Panc1 (cell line): ENCODE measurements around the gene NUP210.

ENCODE experiments used
- CTCF ChIP-seq: fragments of 450-650 bp; IDR thresholded peaks from 2 replicates; pipeline ENCODE4 v1.5.1; 2017; ENCODE audit warnings: mild to moderate bottlenecking
- REST ChIP-seq, 2 experiments: IDR thresholded peaks; 2 replicates each; pipeline ENCODE4 v1.6.1; 2011 to 2012; ENCODE audit warnings: low read depth in 2 of 2, control low read depth in 1 of 2, low read length in 1 of 2, mild to moderate bottlenecking in 1 of 2, moderate library complexity in 1 of 2; ENCODE audit not compliant: insufficient read depth in 1 of 2
- SIN3A ChIP-seq: IDR thresholded peaks from 2 replicates; pipeline ENCODE4 v1.6.1; 2012; ENCODE audit warnings: low read depth, mild to moderate bottlenecking, low read length, moderate library complexity, borderline replicate concordance; ENCODE audit not compliant: insufficient read depth
- TCF7L2 ChIP-seq: IDR thresholded peaks from 2 replicates; pipeline ENCODE4 v1.6.1; 2011; ENCODE audit warnings: mild to moderate bottlenecking, low read depth, low read length, inconsistent platforms

GRCh38 chr3:13425689-13426088 is 5.6 kb upstream of the NUP210 start:
- TF ChIP-seq CTCF (no peak), REST (IDR thresholded peaks at IDR 0.05; ENCODE audit: insufficient read depth in 1 of 2, low read depth in 2 of 2, low read length in 1 of 2) (no peak), TCF7L2 (no peak), SIN3A (no peak)
